GM12873 (cell line): Measurements from ENCODE around the gene NTRK3.

Source experiments
- TF ChIP-seq, protein P1 (sequence below): IDR thresholded peaks from 2 replicates; pipeline ENCODE4 v1.5.1; 2012; ENCODE audit warnings: low read depth, mild to moderate bottlenecking, moderate library complexity, low read length, control low read depth; ENCODE audit not compliant: insufficient read depth; ENCODE audit errors: missing control alignments

Gene NTRK3

DNA sequence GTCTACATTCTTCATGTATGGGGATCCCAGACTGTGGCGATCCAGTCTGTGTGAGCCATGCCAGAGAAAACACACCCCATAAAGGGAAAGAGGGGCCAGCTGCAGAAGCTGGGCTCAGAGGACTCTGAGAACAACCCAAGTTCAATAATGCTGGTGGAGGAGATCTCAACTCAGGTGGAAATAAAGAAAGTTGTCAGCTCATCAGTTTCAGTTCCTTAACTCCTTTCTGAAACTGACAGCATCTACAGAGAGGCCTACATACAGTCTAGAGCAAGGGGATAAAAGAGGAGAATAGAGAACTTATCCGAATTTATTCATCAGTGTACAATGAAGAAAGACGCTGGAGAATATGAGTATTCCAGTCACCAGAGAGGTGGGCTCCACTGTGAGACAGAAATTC is 77.0 kb downstream of the NTRK3 start:
- TF ChIP-seq, protein P1, sequence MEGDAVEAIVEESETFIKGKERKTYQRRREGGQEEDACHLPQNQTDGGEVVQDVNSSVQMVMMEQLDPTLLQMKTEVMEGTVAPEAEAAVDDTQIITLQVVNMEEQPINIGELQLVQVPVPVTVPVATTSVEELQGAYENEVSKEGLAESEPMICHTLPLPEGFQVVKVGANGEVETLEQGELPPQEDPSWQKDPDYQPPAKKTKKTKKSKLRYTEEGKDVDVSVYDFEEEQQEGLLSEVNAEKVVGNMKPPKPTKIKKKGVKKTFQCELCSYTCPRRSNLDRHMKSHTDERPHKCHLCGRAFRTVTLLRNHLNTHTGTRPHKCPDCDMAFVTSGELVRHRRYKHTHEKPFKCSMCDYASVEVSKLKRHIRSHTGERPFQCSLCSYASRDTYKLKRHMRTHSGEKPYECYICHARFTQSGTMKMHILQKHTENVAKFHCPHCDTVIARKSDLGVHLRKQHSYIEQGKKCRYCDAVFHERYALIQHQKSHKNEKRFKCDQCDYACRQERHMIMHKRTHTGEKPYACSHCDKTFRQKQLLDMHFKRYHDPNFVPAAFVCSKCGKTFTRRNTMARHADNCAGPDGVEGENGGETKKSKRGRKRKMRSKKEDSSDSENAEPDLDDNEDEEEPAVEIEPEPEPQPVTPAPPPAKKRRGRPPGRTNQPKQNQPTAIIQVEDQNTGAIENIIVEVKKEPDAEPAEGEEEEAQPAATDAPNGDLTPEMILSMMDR: no peak

DNA sequence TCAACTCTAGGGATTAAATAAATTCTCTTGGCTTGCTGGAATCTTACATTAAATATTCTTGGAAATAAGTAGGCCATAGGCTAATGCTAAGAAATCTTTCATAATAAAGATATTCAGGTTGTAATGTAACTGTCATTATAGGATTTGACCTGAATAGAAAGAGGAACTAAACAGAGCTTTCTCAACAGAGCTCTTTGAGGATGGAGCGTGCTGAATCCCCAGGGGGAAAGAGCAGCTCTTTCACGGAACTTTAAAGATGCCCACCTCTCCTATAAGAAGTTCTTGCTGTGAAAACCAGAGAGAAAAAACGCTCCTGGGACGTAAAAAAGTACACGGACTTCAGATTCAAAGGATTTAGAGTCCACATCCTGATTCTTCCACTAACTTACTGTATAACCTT is 77.9 kb downstream of the NTRK3 start:
- TF ChIP-seq, protein P1: no peak

DNA sequence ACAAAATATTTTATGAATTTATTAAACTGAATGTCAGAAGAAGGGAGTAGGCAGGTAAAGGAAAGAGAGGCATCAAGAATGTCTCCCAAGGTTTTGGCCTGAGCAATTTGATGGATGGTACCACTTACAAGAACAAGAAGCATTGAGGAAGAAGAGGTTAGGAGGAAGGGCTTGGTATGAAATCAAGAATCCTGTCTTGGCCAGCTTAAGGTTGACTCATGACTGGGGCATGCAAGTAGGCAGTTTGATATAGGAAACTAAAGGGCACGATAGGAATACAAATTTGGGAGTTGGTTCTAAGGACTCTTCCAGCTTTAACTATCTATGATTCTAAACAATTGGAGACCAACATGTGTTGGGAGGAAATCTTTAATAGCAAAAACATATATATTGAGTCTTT is 79.1 kb downstream of the NTRK3 start:
- TF ChIP-seq, protein P1: no peak

DNA sequence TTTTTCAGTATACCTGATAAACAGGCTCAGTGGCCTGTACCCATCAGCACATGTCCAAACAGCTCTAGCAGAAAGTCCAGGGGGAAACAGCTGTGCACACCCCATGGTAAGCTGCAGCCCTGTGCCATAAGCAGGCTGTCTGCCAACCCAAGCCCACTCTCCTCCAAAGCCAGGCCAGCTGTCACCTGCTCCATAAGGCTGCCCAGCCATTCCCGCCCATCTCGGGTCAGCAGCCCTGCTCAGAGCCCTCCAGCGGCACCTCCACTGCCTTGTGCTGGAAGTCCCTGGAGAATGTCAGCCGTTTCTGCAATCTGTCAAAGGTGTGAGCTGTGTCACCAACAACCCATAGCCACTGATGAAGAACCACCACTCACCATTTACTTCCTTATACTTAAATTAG is 82.0 kb downstream of the NTRK3 start:
- TF ChIP-seq, protein P1: no peak

DNA sequence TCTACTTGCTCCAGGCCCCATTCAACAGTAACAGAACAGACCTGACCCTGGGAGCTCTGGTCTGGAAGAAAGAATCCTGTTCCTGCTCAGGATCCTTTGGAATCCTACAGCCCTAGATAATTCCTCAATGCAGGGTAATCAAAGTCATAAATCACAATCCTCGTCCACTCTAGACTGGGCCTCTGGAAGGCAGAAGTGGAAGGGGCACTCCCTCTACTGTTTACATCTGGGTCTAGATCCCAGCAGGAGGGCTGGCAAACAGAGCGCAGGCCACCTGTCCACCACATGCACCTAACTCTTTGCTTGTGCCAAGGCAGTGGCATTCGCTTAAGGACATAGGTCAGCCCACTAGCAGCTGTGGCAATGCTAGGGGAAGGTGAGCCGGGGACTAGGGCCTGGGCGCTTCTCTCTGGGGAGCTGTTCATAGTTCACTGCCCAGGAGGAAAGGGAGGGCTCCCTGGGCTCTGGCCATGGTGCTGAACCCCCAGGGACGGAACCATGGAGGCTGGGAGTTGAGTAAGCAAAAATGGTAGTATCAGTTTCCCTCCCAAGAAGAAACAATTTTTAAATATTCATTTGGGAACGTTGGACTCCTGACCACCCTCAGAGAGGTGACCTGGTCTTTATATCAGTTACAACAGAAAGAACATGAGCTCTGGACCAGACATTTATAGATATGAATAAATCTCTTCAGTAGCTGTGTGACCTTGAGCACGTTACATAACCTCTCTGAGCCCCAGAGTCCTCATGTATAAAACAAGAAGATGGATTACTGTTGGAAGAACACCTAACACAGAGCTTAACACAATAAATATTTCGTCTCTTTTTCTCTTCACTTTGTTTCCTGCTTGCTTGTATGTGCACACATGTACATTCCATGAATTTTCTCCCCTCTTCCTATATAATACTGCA is 90.2 kb downstream of the NTRK3 start:
- TF ChIP-seq, protein P1: no peak

DNA sequence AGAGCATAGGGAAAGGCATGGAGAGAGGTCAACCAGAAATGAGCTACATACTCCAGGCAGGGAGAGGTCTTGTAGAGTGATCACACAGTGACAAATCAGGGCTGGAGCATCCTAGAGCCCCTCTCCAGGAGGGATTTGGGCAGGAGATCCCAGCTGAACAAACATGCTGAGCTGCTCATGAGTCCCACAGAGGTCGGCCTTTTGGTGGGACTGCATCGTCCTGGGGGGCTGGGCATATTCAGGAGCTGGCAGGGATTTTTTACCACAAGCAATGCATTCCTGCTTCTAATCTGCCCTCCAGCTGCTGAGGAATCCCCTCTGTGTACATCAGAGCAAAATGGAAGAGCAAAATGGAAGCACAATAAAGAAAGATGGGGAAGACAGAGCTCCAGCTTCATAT is 94.9 kb downstream of the NTRK3 start:
- TF ChIP-seq, protein P1: no peak

DNA sequence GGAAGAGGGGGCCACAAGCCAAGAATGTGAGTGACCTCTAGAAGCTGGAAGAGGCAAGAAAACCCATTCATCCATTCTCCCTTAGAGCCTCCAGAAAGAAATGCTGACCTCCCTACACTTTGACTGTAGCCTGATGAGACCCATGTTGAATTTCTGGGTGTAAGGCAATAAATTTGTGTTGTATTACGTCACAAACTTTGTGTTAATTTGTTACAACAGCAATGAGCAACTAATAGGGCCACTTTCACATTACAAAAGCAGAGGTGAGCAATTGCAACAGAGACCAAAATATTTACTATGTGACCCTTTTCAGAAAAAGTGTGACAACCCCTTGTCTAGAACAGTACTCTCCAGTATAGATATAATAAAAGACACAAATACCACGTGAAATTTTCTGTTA is 101.2 kb downstream of the NTRK3 start:
- TF ChIP-seq, protein P1: no peak
